Choroid plexus epithelial cell (primary cell): ENCODE measurements around the gene ADARB1.
A peak's percentile ranks its signal among the peaks of the same experiment; 100 is the strongest.

ENCODE experiments used
- DNase-seq: peaks from one replicate; pipeline ENCODE4 v3.0.0-alpha.2; 2010; ENCODE audit warnings: low read depth
- H3K4me3 ChIP-seq: 2 replicates; pipeline ENCODE4 v1.5.1; 2011; ENCODE audit warnings: low read depth, mild to moderate bottlenecking, control low read depth, low read length, moderate library complexity
- CTCF ChIP-seq: conservative IDR thresholded peaks from 2 replicates; pipeline ENCODE4 v1.5.1; 2011; ENCODE audit warnings: low read depth, mild to moderate bottlenecking, control low read depth, inconsistent platforms, low read length, moderate library complexity

ADARB1 gene

GRCh38 chr21:45040739-45041138, 33.6 kb upstream of the ADARB1 start:
- TF ChIP-seq CTCF, result no peak
- DNase-seq, result no peak
- H3K4me3 ChIP-seq, result no peak overlapping the region

- peak; percentile 90 for DNase-seq
- peak overlapping the region; percentile 32 for H3K4me3 ChIP-seq
- no peak for TF ChIP-seq CTCF
Measured at GRCh38 chr21:45041351-45041805, 33.0 kb upstream of the ADARB1 start.

GRCh38 chr21:45041984-45042663, 32.3 kb upstream of the ADARB1 start:
- no peak overlapping the region for H3K4me3 ChIP-seq
- no peak for TF ChIP-seq CTCF
- no peak for DNase-seq

- no peak overlapping the region for H3K4me3 ChIP-seq
- no peak for DNase-seq
- no peak for TF ChIP-seq CTCF
Measured at GRCh38 chr21:45042664-45043161, 31.7 kb upstream of the ADARB1 start.

GRCh38 chr21:45043541-45044020, 30.8 kb upstream of the ADARB1 start:
- no peak for DNase-seq
- TF ChIP-seq CTCF, result no peak
- no peak overlapping the region for H3K4me3 ChIP-seq

GRCh38 chr21:45045481-45045880, 28.9 kb upstream of the ADARB1 start:
- no peak for TF ChIP-seq CTCF
- DNase-seq, result peak; percentile 61
- H3K4me3 ChIP-seq, result no peak overlapping the region

- TF ChIP-seq CTCF, result no peak
- no peak overlapping the region for H3K4me3 ChIP-seq
- DNase-seq, result no peak
Measured at GRCh38 chr21:45047257-45047656, 27.1 kb upstream of the ADARB1 start.
